ENCODE data around the gene AJM1.
A peak's percentile ranks its signal among the peaks of the same experiment; 100 is the strongest.

AJM1 gene

GRCh38 chr9:136886610-136887597 is 44.6 kb downstream of the AJM1 start:
- no peaks in the 10 kb centered on the region for H3K27me3 Mint-ChIP-seq (ENCODE audit: low read depth)
- peaks cover 16% of the 10 kb centered on the region for H3K36me3 Mint-ChIP-seq (ENCODE audit: low read depth)
- peak overlapping the region; percentile 98 for H3K4me3 Mint-ChIP-seq
- H3K27ac Mint-ChIP-seq, result peak overlapping the region; percentile 90
- DNase-seq (ENCODE audit: low spot score), result peak; percentile 41
- H3K9me3 Mint-ChIP-seq, result no peaks in the 10 kb centered on the region
- peaks cover 30% of the 10 kb centered on the region for H3K4me1 Mint-ChIP-seq (ENCODE audit: low read depth)

GRCh38 chr9:136888454-136888853 is 46.2 kb downstream of the AJM1 start:
- DNase-seq (ENCODE audit: low spot score), result no peak
- peaks cover 17% of the 10 kb centered on the region for H3K4me1 Mint-ChIP-seq (ENCODE audit: low read depth)
- H3K9me3 Mint-ChIP-seq, result no peaks in the 10 kb centered on the region
- H3K27me3 Mint-ChIP-seq (ENCODE audit: low read depth), result no peaks in the 10 kb centered on the region
- H3K36me3 Mint-ChIP-seq (ENCODE audit: low read depth), result peaks cover 17% of the 10 kb centered on the region
- no peak overlapping the region for H3K27ac Mint-ChIP-seq
- H3K4me3 Mint-ChIP-seq, result no peak overlapping the region

- Mint-ChIP-seq H3K9me3 (no peaks in the 10 kb centered on the region), H3K4me1 (ENCODE audit: low read depth) (peaks cover 15% of the 10 kb centered on the region), H3K36me3 (ENCODE audit: low read depth) (peaks cover 26% of the 10 kb centered on the region), H3K27me3 (ENCODE audit: low read depth) (no peaks in the 10 kb centered on the region), H3K4me3 (no peak overlapping the region), H3K27ac (no peak overlapping the region)
- DNase-seq (ENCODE audit: low spot score), result no peak
These were observed 47.6 kb downstream of the AJM1 start for GRCh38 chr9:136889858-136890257.

- H3K36me3 Mint-ChIP-seq (ENCODE audit: low read depth), result peaks cover 30% of the 10 kb centered on the region
- H3K4me1 Mint-ChIP-seq (ENCODE audit: low read depth), result peaks cover 11% of the 10 kb centered on the region
- no peaks in the 10 kb centered on the region for H3K27me3 Mint-ChIP-seq (ENCODE audit: low read depth)
- no peak for DNase-seq (ENCODE audit: low spot score)
- no peaks in the 10 kb centered on the region for H3K9me3 Mint-ChIP-seq
- H3K4me3 Mint-ChIP-seq, result no peak overlapping the region
- H3K27ac Mint-ChIP-seq, result no peak overlapping the region
These were observed 48.4 kb downstream of the AJM1 start for GRCh38 chr9:136890661-136891060.

All from T-helper 2 cell treated with Interferon-gamma antibody and Interleukin-4, amounts not matched to agents 5 μg/mL and 100 μg/mL, for 36 hours (primary cell).